ENCODE results near the gene INSL3. TPM values are rescaled to one million over a fixed set of nuclear protein-coding genes. Genes with fewer than 3 reads are reported as not detected.

The INSL3 gene
- total RNA-seq, 1 experiment from 2014 or later, result 4.0 TPM

DNA sequence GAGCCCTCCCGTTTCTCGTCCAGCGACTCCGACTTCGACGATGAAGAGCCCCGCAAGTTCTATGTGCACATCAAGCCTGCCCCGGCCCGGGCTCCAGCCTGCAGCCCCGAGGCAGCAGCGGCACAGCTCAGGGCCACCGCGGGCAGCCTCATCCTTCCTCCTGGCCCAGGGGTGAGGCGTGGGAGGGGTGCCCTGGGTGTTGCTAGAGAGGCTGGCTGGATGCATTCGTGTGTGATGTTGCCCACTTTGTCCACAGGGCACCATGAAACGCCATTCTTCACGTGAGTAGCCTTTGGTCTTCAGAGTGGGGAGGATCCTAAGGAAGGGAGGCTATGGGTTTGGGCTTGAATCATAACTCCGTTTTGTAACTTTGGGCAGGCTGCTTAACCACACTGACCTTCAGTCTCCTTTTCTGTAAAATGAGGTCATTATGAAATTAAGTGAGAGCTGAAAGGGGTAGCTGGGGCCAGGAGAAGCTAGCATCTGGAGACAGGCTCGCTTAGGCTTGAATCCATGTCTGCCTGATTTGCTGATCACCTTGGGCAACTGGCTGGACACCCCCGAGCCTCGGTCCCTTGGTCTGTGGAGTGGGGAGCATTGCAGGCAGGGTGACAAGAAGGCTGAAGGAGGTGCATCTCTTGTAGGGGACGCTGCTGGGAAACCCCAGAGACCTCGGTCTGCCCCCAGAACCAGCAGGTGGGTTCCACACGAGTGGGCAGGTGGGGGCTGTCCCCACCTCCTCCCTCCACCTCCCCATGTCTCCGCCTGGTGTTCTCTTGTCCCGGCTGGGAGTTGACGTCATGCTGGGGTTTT, 45.1 kb downstream of the INSL3 start:
- TF ChIP-seq CTCF (conservative IDR thresholded peaks at IDR 0.05), result no peak
- no peak for TF ChIP-seq EZH2 (IDR thresholded peaks at IDR 0.05; ENCODE audit: low read depth)
- Histone ChIP-seq H3K4me1 (replicated peaks; ENCODE audit: insufficient read depth) (peaks cover 18% of the 10 kb centered on the region), H3K27ac (no peak overlapping the region), H3K27me3 (ENCODE audit: insufficient read depth, low read depth) (no peaks in the 10 kb centered on the region), H2AFZ (no peak overlapping the region), H3K4me2 (peak overlapping the region; percentile 46), H3F3A (ENCODE audit: insufficient read depth, low read depth) (peaks cover 18% of the 10 kb centered on the region), H3K36me3 (ENCODE audit: low read depth) (no peaks in the 10 kb centered on the region), H3K4me3 (no peak overlapping the region), H4K20me1 (ENCODE audit: insufficient read depth) (no peaks in the 10 kb centered on the region), H3K79me2 (ENCODE audit: low read depth) (peaks cover 8% of the 10 kb centered on the region; the same call in 1 of the 2 replicates), H3K9me2 (ENCODE audit: insufficient read depth) (no peaks in the 10 kb centered on the region), H3K9me3 (ENCODE audit: insufficient read depth, low read depth) (no peaks in the 10 kb centered on the region)
- CTCF ChIA-PET, result interaction anchor here (0.9 to 1.7 kb wide), 2 partner anchors 10 to 265 kb away, joined by 3 read pairs; no protein-coding TSS in a partner anchor
- no TSS peak for BruUV-seq (replicated peaks)
- intact Hi-C loops (cut with micrococcal nuclease; ENCODE audit: unreplicated experiment), result loop anchor here (5.0 kb wide), 1 partner anchor 309 kb away; no protein-coding TSS in a partner anchor
- DNase-seq, result peak in 1 of 2 experiments; percentile 55
- POLR2A ChIA-PET (ENCODE audit: unreplicated experiment), result no interaction called here

DNA sequence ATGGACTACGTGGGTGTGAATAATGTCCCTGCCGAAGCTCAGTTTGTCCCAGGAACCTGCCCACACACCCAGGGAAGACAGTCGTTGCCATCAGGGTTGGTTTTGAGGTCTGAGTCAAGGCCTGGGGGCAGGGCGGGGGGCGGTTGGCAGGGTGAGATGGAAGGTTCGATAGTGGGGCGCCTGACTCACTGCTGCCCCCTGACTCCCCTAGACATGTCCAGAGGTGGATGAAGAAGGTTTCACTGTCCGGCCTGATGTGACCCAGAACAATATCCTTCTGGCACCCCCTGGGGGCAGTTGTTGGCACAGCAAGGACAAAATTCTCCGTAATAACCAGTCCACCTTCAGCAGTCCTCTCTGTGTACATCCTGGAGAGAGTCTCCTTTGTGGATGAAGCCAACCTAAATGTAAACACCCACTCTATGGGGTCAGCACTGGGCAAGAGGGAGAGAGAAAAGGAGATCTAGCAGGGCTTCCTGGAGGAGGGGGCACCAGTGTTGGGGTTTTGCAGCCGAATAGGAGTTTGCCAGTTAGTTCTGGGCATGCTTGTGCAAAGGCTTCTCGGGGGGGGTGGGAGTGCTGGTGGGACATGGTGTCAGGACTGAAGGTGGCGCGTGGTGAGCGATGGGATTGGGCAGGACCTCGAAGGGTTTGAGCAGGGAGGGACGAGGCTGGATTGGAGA, 45.9 kb downstream of the INSL3 start:
- Histone ChIP-seq H2AFZ (no peak overlapping the region), H3K27me3 (ENCODE audit: insufficient read depth, low read depth) (no peaks in the 10 kb centered on the region), H3K4me2 (no peak overlapping the region; the same call in 1 of the 2 replicates), H3K79me2 (ENCODE audit: low read depth) (peaks cover 2% of the 10 kb centered on the region; the same call in 1 of the 2 replicates), H3K36me3 (ENCODE audit: low read depth) (no peaks in the 10 kb centered on the region), H3K4me3 (no peak overlapping the region), H3K27ac (no peak overlapping the region), H3F3A (ENCODE audit: insufficient read depth, low read depth) (peaks cover 18% of the 10 kb centered on the region), H3K9me2 (ENCODE audit: insufficient read depth) (no peaks in the 10 kb centered on the region), H3K4me1 (replicated peaks; ENCODE audit: insufficient read depth) (peaks cover 18% of the 10 kb centered on the region), H3K9me3 (ENCODE audit: insufficient read depth, low read depth) (no peaks in the 10 kb centered on the region), H4K20me1 (ENCODE audit: insufficient read depth) (no peaks in the 10 kb centered on the region)
- intact Hi-C loops (cut with micrococcal nuclease; ENCODE audit: unreplicated experiment), result loop anchor here (5.0 kb wide), 1 partner anchor 308 kb away; no protein-coding TSS in a partner anchor
- CTCF ChIA-PET, result interaction anchor here (0.5 to 1.7 kb wide), 5 partner anchors 9 to 305 kb away, joined by 3 to 5 read pairs (median 5); no protein-coding TSS in a partner anchor
- no TSS peak for BruUV-seq (replicated peaks)
- POLR2A ChIA-PET (ENCODE audit: unreplicated experiment), result no interaction called here
- TF ChIP-seq EZH2 (IDR thresholded peaks at IDR 0.05; ENCODE audit: low read depth) (no peak), CTCF (conservative IDR thresholded peaks at IDR 0.05) (peak; percentile 93)
- DNase-seq, result peak; percentile 57 to 70

GRCh38 chr19:17772172-17772571, 49.1 kb downstream of the INSL3 start:
- Histone ChIP-seq H3K36me3 (ENCODE audit: low read depth) (no peaks in the 10 kb centered on the region), H3K9me2 (ENCODE audit: insufficient read depth) (no peaks in the 10 kb centered on the region), H3K4me1 (replicated peaks; ENCODE audit: insufficient read depth) (peaks cover 18% of the 10 kb centered on the region), H4K20me1 (ENCODE audit: insufficient read depth) (no peaks in the 10 kb centered on the region), H3K4me3 (no peak overlapping the region), H3K79me2 (ENCODE audit: low read depth) (no peaks in the 10 kb centered on the region), H3K27me3 (ENCODE audit: insufficient read depth, low read depth) (no peaks in the 10 kb centered on the region), H3K27ac (no peak overlapping the region), H3K4me2 (no peak overlapping the region), H3K9me3 (ENCODE audit: insufficient read depth, low read depth) (no peaks in the 10 kb centered on the region), H2AFZ (no peak overlapping the region), H3F3A (ENCODE audit: insufficient read depth, low read depth) (peaks cover 14% of the 10 kb centered on the region; the same call in 1 of the 2 replicates)
- DNase-seq, result peak in 1 of 2 experiments; percentile 42
- BruUV-seq (replicated peaks), result no TSS peak
- TF ChIP-seq CTCF (conservative IDR thresholded peaks at IDR 0.05) (no peak), EZH2 (IDR thresholded peaks at IDR 0.05; ENCODE audit: low read depth) (no peak)
- POLR2A ChIA-PET (ENCODE audit: unreplicated experiment), result interaction anchor here (0.6 to 1.1 kb wide), 2 partner anchors 69 to 274 kb away, joined by 3 read pairs; no protein-coding TSS in a partner anchor
- CTCF ChIA-PET, result no interaction called here
- intact Hi-C loops (cut with micrococcal nuclease; ENCODE audit: unreplicated experiment), result no loop called here

Measured in PC-9 (cell line).